Subcutaneous adipose tissue (tissue), 4 donors: ENCODE measurements around the gene TMEM108. TPM values are rescaled to one million over a fixed set of nuclear protein-coding genes. Genes with fewer than 3 reads are reported as not detected.

Experiments used
- total RNA-seq, 4 donors: library from RNA; depleted of rRNA; stranded (reverse); fragments of >200 nt; gene quantifications; one replicate each; pipeline ENCODE4 v1.1.0, GENCODE V29; 2016
- TF ChIP-seq, protein P1 (sequence below): fragments of 450-650 bp; IDR thresholded peaks from one replicate; pipeline ENCODE4 v1.5.1; 2016; ENCODE audit warnings: low read depth, mild to moderate bottlenecking, control low read depth, antibody characterized with exemption, moderate library complexity

The TMEM108 gene
- total RNA-seq, 4 donors from 2014 or later, result 0.66 to 1.0 (median 0.75) TPM; not detected in 1

DNA sequence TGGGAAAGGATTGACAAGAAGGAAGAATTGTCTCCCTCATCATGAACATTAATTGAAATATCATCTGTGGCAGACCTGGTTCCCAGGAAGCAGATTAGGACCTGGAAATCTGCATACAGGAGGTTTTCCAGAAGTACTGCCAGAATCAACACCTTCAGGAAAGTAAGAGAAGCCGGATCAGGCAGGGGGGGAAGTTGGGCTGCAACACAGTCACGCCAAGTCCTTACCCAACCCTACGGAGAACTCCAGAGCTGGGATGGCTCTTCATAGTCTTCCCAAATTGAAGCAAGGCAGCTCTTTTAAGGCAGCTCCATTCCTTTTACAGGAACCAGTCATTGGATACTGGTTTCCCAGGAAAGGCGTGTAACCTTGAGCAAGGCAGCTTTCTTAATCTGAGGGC, 326.5 kb downstream of the TMEM108 start:
- TF ChIP-seq, protein P1, sequence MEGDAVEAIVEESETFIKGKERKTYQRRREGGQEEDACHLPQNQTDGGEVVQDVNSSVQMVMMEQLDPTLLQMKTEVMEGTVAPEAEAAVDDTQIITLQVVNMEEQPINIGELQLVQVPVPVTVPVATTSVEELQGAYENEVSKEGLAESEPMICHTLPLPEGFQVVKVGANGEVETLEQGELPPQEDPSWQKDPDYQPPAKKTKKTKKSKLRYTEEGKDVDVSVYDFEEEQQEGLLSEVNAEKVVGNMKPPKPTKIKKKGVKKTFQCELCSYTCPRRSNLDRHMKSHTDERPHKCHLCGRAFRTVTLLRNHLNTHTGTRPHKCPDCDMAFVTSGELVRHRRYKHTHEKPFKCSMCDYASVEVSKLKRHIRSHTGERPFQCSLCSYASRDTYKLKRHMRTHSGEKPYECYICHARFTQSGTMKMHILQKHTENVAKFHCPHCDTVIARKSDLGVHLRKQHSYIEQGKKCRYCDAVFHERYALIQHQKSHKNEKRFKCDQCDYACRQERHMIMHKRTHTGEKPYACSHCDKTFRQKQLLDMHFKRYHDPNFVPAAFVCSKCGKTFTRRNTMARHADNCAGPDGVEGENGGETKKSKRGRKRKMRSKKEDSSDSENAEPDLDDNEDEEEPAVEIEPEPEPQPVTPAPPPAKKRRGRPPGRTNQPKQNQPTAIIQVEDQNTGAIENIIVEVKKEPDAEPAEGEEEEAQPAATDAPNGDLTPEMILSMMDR, result no peak

DNA sequence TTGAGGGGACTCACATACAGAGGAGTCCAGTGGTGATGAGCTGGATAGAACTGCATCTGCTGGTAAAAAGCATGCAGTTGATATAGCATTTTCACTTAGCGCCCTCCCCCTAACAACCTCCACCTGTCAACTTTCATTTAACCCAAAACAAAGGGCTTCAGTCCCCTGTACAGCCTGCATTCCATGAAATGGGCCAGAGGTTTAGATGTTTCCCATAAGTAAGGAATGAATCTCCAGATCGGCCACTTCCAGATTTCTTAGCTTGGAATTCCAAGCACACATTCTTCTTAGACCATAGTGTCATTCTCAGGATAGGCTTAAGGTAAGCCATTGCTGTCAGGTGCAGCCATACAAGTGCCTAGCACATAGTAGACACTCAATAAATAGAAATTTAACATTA, 328.7 kb downstream of the TMEM108 start:
- TF ChIP-seq, protein P1, result no peak

DNA sequence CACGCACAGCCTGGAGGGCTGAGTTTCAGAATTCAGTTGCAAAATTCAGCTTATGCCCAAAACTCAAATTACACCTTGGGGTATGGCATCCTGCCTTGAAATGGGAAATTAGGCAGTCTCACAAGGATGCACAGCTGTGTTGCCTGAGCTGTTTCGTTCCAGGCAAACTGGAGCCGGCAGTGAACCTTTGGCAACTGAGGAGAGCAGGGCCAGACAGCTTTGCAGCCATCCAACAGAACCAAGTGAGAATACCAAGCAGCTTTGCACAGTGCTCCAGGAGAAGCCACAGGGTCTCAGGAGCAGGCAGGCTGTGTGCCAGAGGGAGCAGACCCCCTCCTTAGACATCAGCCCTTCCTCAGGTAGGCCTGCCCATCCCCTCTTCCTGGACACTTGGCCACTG, 329.2 kb downstream of the TMEM108 start:
- TF ChIP-seq, protein P1, result no peak

DNA sequence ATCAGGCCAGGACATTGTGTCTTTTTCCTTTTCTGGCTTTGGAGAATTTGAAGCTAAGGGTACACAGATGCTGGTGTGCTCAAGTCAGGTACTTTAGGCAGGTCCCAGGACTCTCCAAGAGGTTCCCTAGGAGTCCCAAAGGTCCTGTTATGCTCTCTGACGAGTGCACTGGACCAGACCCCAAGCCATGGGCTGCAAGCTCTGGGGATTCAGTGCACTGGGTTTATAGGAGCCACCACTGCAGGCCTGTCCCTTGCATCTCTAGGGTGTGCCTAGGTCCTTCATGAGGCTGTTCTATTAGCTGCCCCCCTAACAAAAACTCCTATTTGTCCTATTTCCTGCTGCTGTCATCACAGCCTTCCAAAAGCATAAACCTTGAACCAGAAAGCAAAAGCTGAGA, 329.8 kb downstream of the TMEM108 start:
- TF ChIP-seq, protein P1, result no peak

DNA sequence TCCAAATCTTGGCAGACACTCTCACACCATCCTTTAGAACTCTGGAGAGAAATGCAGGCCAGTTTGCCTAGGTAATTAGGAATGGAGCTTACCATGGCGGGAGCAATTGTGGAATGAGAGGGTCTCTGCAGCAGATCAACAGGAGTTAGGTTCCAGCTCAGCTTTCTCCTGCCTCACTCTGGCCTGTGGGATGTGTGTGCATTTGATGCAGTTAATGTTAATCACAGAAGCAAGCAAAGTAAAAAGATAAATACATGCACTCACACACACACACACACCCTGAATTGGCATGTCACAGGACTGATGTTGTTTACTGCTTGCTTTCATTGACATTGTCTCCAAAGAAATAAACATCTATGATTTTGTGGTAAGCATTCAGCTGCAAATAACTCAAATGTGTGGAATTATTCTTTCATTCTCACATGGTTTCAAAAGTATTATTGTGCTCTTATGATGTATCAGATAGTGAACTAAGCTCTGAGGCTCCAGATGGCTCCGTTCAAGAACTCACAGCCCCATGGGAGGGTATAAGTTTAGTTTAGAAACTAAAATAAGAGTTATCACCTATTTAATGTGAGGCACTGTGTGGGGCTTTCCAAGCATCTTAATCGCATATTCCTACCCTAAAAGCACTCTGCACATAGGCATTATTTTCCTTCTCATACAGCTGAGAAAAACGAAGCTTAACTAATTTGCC, 330.3 kb downstream of the TMEM108 start:
- TF ChIP-seq, protein P1, result no peak

DNA sequence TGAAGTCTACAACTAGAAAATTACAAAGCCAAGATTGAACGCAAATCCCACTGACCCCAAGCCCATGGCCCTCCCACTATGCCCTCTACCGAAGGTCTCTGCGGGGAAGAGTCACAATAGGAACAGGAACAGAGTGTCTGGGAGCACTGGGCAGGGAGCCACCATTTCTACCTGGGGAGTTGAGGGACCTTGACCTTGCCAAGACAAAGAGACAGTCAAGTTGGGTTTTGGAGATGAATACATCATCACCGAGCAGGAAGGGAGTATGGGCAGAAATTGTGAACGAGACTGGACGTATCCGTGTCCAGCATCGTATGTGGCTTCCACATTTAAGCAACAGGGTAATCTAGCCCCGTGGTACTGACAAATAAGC, 330.9 kb downstream of the TMEM108 start:
- TF ChIP-seq, protein P1, result no peak

DNA sequence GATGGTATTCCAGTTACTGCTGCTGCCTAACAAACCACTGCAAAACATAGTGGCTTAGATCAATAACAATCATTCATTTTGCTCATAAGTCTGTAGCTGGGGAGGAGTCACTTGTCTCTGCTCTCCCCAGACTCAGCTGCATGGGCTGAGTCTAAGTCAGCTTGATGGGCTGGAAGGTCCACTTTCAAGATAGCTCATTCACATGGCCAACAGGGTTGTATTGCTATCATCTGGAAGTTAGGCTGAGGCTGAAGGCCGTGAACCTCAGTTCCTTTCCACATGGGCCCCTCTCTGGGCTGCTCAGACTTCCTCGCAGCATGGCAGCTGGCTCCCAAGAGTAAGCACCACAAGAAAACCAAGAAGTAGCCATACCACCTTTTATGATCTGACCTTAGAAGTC, 333.0 kb downstream of the TMEM108 start:
- TF ChIP-seq, protein P1, result no peak
